SIG-M5 treated with dmso at 0.1 percent for 504 hours (cell line): ENCODE results near the gene KIAA1958.

ENCODE experiments used
- DNase-seq: peaks from one replicate; lab custom pipeline; 2025; ENCODE audit not compliant: unreplicated experiment; lab: John Stamatoyannopoulos, UW

Gene KIAA1958

GRCh38 chr9:112527959-112528358, 41.3 kb downstream of the KIAA1958 start:
- DNase-seq: no peak

GRCh38 chr9:112529316-112529715, 42.7 kb downstream of the KIAA1958 start:
- DNase-seq: no peak

GRCh38 chr9:112530751-112531205, 44.2 kb downstream of the KIAA1958 start:
- no peak for DNase-seq

GRCh38 chr9:112531666-112532282, 45.1 kb downstream of the KIAA1958 start:
- DNase-seq: no peak

- peak; percentile 26 for DNase-seq
These were observed 45.8 kb downstream of the KIAA1958 start for GRCh38 chr9:112532427-112532826.

- DNase-seq: no peak
These were observed 47.0 kb downstream of the KIAA1958 start for GRCh38 chr9:112533660-112534059.

- DNase-seq: no peak
These were observed 48.7 kb downstream of the KIAA1958 start for GRCh38 chr9:112535301-112535700.

- DNase-seq: no peak
These were observed 49.2 kb downstream of the KIAA1958 start for GRCh38 chr9:112535811-112536210.

GRCh38 chr9:112537561-112537960, 50.9 kb downstream of the KIAA1958 start:
- no peak for DNase-seq

- DNase-seq: no peak
These were observed 54.2 kb downstream of the KIAA1958 start for GRCh38 chr9:112540800-112541199.

GRCh38 chr9:112541685-112542084, 55.1 kb downstream of the KIAA1958 start:
- DNase-seq: no peak

- no peak for DNase-seq
These were observed 56.1 kb downstream of the KIAA1958 start for GRCh38 chr9:112542593-112543292.

GRCh38 chr9:112544477-112544876, 57.9 kb downstream of the KIAA1958 start:
- DNase-seq: no peak

GRCh38 chr9:112545237-112545636, 58.6 kb downstream of the KIAA1958 start:
- no peak for DNase-seq

GRCh38 chr9:112546149-112547012, 59.8 kb downstream of the KIAA1958 start:
- DNase-seq: no peak

GRCh38 chr9:112548051-112548440, 61.4 kb downstream of the KIAA1958 start:
- DNase-seq: no peak

GRCh38 chr9:112548836-112549595, 62.4 kb downstream of the KIAA1958 start:
- DNase-seq: peak; percentile 13

GRCh38 chr9:112550531-112550930, 63.9 kb downstream of the KIAA1958 start:
- DNase-seq: no peak

- DNase-seq: no peak
These were observed 65.0 kb downstream of the KIAA1958 start for GRCh38 chr9:112551641-112552040.

GRCh38 chr9:112552229-112553056, 65.8 kb downstream of the KIAA1958 start:
- no peak for DNase-seq
